ENCODE data around the gene SNAPC2. TPM values are rescaled to one million over a fixed set of nuclear protein-coding genes. Genes with fewer than 3 reads are reported as not detected.

Gene SNAPC2
- total RNA-seq, 1 experiment from 2014 or later, result 24.1 TPM

DNA sequence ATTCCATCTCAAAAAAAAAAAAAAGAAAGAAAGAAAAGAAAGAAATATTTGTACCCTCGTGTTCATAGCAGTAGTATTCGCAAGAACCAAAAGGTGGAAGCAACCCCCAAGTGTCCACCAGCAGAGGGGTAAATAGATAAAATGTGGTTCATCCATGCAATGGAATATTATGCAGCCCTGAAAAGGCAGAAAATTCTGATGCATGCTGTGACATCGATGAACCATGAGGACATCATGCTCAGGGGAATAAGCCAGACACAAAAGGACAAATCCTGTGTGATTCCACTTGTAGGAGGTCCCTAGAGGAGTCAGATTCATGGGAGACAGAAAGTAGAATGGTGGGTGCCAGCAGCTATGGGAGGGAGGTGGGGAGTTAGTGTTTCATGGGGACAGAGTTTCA, 38.2 kb upstream of the SNAPC2 start:
- ChIA-PET CTCF (interaction anchor here (0.5 to 1.3 kb wide), 2 partner anchors 13 to 761 kb away, joined by 4 to 6 read pairs; no protein-coding TSS in a partner anchor), POLR2A (interaction anchor here (0.7 to 1.8 kb wide), 4 partner anchors 13 to 47 kb away, joined by 3 to 7 read pairs (median 4); partner anchors contain the start of gene MAP2K7)
- no peak overlapping the region for H3K27ac Mint-ChIP-seq (ENCODE audit: low read depth, unreplicated experiment)
- H3K36me3 Mint-ChIP-seq (ENCODE audit: insufficient read depth, unreplicated experiment), result no peaks in the 10 kb centered on the region
- H3K4me1 Mint-ChIP-seq (ENCODE audit: insufficient read depth, unreplicated experiment), result peaks cover 10% of the 10 kb centered on the region
- H3K27me3 Mint-ChIP-seq (ENCODE audit: insufficient read depth, unreplicated experiment), result no peaks in the 10 kb centered on the region
- H3K4me3 Mint-ChIP-seq (ENCODE audit: unreplicated experiment), result no peak overlapping the region
- BruUV-seq (replicated peaks), result no TSS peak
- intact Hi-C loops (cut with micrococcal nuclease), result no loop called here
- no peak for DNase-seq (ENCODE audit: unreplicated experiment)
- H3K9me3 Mint-ChIP-seq (ENCODE audit: unreplicated experiment), result no peaks in the 10 kb centered on the region
- TF ChIP-seq, protein P1, sequence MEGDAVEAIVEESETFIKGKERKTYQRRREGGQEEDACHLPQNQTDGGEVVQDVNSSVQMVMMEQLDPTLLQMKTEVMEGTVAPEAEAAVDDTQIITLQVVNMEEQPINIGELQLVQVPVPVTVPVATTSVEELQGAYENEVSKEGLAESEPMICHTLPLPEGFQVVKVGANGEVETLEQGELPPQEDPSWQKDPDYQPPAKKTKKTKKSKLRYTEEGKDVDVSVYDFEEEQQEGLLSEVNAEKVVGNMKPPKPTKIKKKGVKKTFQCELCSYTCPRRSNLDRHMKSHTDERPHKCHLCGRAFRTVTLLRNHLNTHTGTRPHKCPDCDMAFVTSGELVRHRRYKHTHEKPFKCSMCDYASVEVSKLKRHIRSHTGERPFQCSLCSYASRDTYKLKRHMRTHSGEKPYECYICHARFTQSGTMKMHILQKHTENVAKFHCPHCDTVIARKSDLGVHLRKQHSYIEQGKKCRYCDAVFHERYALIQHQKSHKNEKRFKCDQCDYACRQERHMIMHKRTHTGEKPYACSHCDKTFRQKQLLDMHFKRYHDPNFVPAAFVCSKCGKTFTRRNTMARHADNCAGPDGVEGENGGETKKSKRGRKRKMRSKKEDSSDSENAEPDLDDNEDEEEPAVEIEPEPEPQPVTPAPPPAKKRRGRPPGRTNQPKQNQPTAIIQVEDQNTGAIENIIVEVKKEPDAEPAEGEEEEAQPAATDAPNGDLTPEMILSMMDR (IDR thresholded peaks at IDR 0.05; ENCODE audit: unreplicated experiment), result no peak

DNA sequence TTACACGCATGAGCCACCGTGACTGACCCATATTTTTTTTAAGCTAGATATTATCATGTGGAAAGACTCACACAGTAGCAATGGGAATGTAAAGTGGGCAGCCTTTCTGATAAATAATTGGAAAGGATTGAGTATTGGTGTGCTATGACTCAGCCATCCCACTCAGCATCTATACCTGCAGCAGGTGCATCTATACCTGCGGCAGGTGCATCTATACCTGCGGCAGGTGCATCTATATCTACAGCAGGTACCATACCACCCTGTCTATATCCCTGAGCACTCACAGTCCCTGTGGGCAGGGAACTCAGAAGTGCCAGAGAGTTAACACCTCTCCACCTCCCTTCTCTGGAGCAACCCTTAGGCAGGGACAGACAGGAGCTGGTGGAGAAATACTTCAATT, 37.0 kb upstream of the SNAPC2 start:
- H3K36me3 Mint-ChIP-seq (ENCODE audit: insufficient read depth, unreplicated experiment), result no peaks in the 10 kb centered on the region
- H3K9me3 Mint-ChIP-seq (ENCODE audit: unreplicated experiment), result no peaks in the 10 kb centered on the region
- H3K27ac Mint-ChIP-seq (ENCODE audit: low read depth, unreplicated experiment), result no peak overlapping the region

DNA sequence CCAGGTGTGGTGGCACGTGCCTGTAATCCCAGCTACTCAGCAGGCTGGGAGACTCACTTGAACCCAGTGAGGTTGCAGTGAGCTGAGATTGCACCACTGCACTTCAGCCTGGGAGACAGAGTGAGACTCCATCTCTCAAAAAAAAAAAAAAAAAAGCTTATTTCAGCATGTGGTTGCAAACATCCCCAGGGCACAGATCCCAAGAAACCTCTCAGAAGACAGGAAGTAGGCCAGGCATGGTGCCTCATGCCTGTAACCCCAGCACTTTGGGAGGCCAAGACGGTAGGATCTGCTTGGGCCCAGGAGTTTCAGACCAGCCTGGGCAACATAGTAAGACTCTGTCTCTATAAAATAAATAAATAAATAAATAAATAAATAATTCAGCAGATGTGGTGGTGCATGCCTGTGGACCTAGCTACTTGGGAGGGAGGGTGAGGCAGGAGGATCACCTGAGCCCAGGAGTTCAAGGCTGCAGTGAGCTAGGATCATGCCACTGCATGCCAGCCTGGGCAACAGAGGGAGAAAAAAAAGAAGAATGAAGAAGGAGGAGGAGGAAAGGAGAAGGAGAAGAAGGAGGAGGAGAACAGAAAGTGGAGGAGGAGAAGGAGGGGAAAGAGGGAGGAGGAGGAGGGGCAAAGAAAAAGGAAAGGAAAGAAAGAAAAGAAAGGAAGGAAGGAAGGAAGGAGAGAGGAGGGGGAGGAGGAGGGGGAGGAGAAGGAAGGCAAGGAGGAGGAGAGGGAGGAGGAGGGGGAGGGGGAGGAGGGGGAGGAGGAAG, 36.2 kb upstream of the SNAPC2 start:
- TF ChIP-seq, protein P1 (IDR thresholded peaks at IDR 0.05; ENCODE audit: unreplicated experiment), result no peak
- peak; percentile 56 for DNase-seq (ENCODE audit: unreplicated experiment)
- Mint-ChIP-seq H3K36me3 (ENCODE audit: insufficient read depth, unreplicated experiment) (no peaks in the 10 kb centered on the region), H3K4me1 (ENCODE audit: insufficient read depth, unreplicated experiment) (peaks cover 6% of the 10 kb centered on the region), H3K27me3 (ENCODE audit: insufficient read depth, unreplicated experiment) (no peaks in the 10 kb centered on the region), H3K9me3 (ENCODE audit: unreplicated experiment) (no peaks in the 10 kb centered on the region), H3K27ac (ENCODE audit: low read depth, unreplicated experiment) (no peak overlapping the region), H3K4me3 (ENCODE audit: unreplicated experiment) (no peak overlapping the region)
- BruUV-seq (replicated peaks), result no TSS peak
- intact Hi-C loops (cut with micrococcal nuclease), result no loop called here
- CTCF ChIA-PET, result interaction anchor here (0.7 kb wide), 1 partner anchor 279 kb away, joined by 4 read pairs; no protein-coding TSS in a partner anchor
- POLR2A ChIA-PET, result interaction anchor here (0.6 to 0.9 kb wide), 3 partner anchors 15 to 280 kb away, joined by 3 to 4 read pairs (median 3); no protein-coding TSS in a partner anchor

More for the DNA sequence above, 37.0 kb upstream of the SNAPC2 start:
- ChIA-PET POLR2A (interaction anchor here (0.6 to 0.9 kb wide), 4 partner anchors 8 to 279 kb away, joined by 3 to 4 read pairs (median 4); no protein-coding TSS in a partner anchor), CTCF (interaction anchor here (0.7 kb wide), 1 partner anchor 278 kb away, joined by 4 read pairs; no protein-coding TSS in a partner anchor)
- H3K4me1 Mint-ChIP-seq (ENCODE audit: insufficient read depth, unreplicated experiment), result peaks cover 6% of the 10 kb centered on the region
- intact Hi-C loops (cut with micrococcal nuclease), result no loop called here
- H3K27me3 Mint-ChIP-seq (ENCODE audit: insufficient read depth, unreplicated experiment), result no peaks in the 10 kb centered on the region
- no peak overlapping the region for H3K4me3 Mint-ChIP-seq (ENCODE audit: unreplicated experiment)
- BruUV-seq (replicated peaks), result no TSS peak
- TF ChIP-seq, protein P1 (IDR thresholded peaks at IDR 0.05; ENCODE audit: unreplicated experiment), result no peak
- no peak for DNase-seq (ENCODE audit: unreplicated experiment)

DNA sequence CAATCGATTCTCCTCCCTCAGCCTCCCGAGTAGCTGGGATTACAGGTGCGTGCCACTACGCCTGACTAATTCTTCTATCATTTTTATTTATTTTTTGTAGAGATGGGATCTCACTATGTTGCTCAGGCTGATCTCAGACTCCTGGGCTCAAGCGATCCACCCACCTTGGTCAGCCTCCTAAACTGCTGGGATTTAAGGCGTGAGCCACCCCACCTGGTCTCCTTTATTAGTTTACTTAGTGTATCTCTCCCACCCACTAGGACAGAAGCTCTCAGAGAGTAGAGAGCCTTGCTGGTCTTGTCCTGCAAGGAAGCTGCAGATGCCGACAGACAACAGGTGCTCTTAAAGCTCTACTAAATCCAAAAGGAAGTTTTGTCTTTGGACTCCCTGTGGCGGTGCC, 34.3 kb upstream of the SNAPC2 start:
- Mint-ChIP-seq H3K36me3 (ENCODE audit: insufficient read depth, unreplicated experiment) (no peaks in the 10 kb centered on the region), H3K27ac (ENCODE audit: low read depth, unreplicated experiment) (no peak overlapping the region), H3K27me3 (ENCODE audit: insufficient read depth, unreplicated experiment) (no peaks in the 10 kb centered on the region), H3K4me1 (ENCODE audit: insufficient read depth, unreplicated experiment) (peaks cover 6% of the 10 kb centered on the region), H3K4me3 (ENCODE audit: unreplicated experiment) (no peak overlapping the region), H3K9me3 (ENCODE audit: unreplicated experiment) (no peaks in the 10 kb centered on the region)
- no TSS peak for BruUV-seq (replicated peaks)
- intact Hi-C loops (cut with micrococcal nuclease), result no loop called here
- ChIA-PET CTCF (interaction anchor here (1.3 kb wide), 1 partner anchor 16 kb away, joined by 8 read pairs; no protein-coding TSS in a partner anchor), POLR2A (interaction anchor here (1.6 to 2.9 kb wide), 3 partner anchors 9 to 17 kb away, joined by 4 to 9 read pairs (median 4); no protein-coding TSS in a partner anchor)
- no peak for DNase-seq (ENCODE audit: unreplicated experiment)
- TF ChIP-seq, protein P1 (IDR thresholded peaks at IDR 0.05; ENCODE audit: unreplicated experiment), result no peak

Measured in MCF 10A (cell line).